ENCODE data around the gene PLCG2. TPM values are rescaled to one million over a fixed set of nuclear protein-coding genes. Genes with fewer than 3 reads are reported as not detected.

Gene PLCG2
- total and polyA plus RNA-seq, 12 donors: 2.4 to 18.2 (median 6.2) TPM

DNA sequence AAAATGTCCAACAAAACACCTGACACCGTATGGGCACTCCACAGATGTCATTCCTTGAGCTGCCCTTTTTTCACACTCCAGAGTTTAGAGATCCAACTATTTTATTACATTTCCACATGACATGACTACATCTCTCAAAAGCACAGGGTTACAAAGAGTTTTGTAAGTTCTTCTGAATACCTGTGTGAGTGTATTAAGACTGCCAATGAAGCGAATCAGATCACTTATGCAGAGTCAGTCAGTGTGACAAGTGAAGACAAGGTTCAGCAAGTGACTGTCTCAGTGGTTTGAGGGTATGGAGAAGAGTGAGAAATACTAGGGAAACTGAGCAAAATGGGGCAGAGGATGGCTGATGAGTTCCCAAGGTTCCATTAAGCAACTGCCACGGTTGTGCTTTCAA, 223.7 kb downstream of the PLCG2 start:
- peaks cover 0 to 26% (median 4%) of the 10 kb centered on the region in 9 donors for H3K4me1 ChIP-seq
- H3K27me3 ChIP-seq: no peaks in the 10 kb centered on the region
- DNase-seq (no peak), ATAC-seq (no peak)
- intact Hi-C loops (cut with DNase I): no loop called here
- 88 to 89% methylated on average over 3 of the region's 3 CpGs for WGBS, 2 donors
- no peak overlapping the region for H3K4me3 ChIP-seq
- peaks cover 0 to 4% (median 0%) of the 10 kb centered on the region in 11 donors for H3K9me3 ChIP-seq
- no peak overlapping the region for H3K27ac ChIP-seq
- TF ChIP-seq, protein P1, sequence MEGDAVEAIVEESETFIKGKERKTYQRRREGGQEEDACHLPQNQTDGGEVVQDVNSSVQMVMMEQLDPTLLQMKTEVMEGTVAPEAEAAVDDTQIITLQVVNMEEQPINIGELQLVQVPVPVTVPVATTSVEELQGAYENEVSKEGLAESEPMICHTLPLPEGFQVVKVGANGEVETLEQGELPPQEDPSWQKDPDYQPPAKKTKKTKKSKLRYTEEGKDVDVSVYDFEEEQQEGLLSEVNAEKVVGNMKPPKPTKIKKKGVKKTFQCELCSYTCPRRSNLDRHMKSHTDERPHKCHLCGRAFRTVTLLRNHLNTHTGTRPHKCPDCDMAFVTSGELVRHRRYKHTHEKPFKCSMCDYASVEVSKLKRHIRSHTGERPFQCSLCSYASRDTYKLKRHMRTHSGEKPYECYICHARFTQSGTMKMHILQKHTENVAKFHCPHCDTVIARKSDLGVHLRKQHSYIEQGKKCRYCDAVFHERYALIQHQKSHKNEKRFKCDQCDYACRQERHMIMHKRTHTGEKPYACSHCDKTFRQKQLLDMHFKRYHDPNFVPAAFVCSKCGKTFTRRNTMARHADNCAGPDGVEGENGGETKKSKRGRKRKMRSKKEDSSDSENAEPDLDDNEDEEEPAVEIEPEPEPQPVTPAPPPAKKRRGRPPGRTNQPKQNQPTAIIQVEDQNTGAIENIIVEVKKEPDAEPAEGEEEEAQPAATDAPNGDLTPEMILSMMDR (IDR thresholded peaks at IDR 0.05): no peak
- no peaks in the 10 kb centered on the region for H3K36me3 ChIP-seq

DNA sequence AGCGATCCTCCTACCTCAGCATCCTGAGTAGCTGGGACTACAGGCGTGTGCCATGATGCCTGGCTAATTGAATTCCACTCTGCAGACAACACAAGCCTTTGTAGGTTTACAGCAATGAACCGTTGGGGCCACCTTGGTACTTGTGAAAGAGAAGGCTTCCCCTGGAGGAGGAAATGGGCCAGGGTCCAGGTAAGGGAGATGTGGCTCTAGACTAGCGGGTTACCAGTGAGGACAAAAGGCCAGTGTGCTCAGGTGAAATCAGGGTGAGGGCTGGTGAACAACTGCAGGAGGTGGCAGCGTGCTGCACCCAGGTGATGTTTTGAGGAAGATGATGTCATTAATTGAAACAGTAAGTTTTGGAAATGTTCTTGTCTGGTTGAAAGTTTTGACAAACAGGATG, 225.5 kb downstream of the PLCG2 start:
- 66% methylated on average over 5 of the region's 5 CpGs for whole genome bisulfite sequencing, 2 donors
- no peak for DNase-seq
- peak overlapping the region in 3 of 10 donors; percentile 39 to 53 (median 49) for H3K27ac ChIP-seq
- TF ChIP-seq, protein P1 (IDR thresholded peaks at IDR 0.05): no peak
- peaks cover 0 to 20% (median 7%) of the 10 kb centered on the region in 11 donors for H3K9me3 ChIP-seq
- no peak overlapping the region for H3K4me3 ChIP-seq
- ATAC-seq: peak in 2 of 8 donors; percentile 8 to 24
- H3K36me3 ChIP-seq: no peaks in the 10 kb centered on the region
- H3K4me1 ChIP-seq: peaks cover 0 to 24% (median 4%) of the 10 kb centered on the region in 9 donors
- no peaks in the 10 kb centered on the region for H3K27me3 ChIP-seq
- intact Hi-C loops (cut with DNase I): no loop called here

- Histone ChIP-seq H3K4me1 (peaks cover 0 to 24% (median 4%) of the 10 kb centered on the region in 9 donors), H3K27me3 (peaks cover 0 to 6% (median 0%) of the 10 kb centered on the region in 7 donors), H3K4me3 (no peak overlapping the region), H3K36me3 (no peaks in the 10 kb centered on the region), H3K27ac (peak overlapping the region in 3 of 10 donors; percentile 5 to 53 (median 49)), H3K9me3 (peaks cover 0 to 23% (median 7%) of the 10 kb centered on the region in 11 donors)
- TF ChIP-seq, protein P1 (IDR thresholded peaks at IDR 0.05): no peak
- ATAC-seq (peak in 7 of 8 donors; percentile 51 to 85 (median 76)), DNase-seq (no peak)
- 43 to 56% methylated on average over 6 of the region's 6 CpGs for WGBS, 2 donors
- intact Hi-C loops (cut with DNase I): no loop called here
These were observed 226.1 kb downstream of the PLCG2 start for GRCh38 chr16:82005027-82005830.

GRCh38 chr16:82006036-82006435, 226.9 kb downstream of the PLCG2 start:
- ATAC-seq (no peak), DNase-seq (no peak)
- Histone ChIP-seq H3K36me3 (no peaks in the 10 kb centered on the region), H3K4me3 (no peak overlapping the region), H3K27me3 (peaks cover 0 to 14% (median 3%) of the 10 kb centered on the region in 7 donors), H3K9me3 (peaks cover 0 to 23% (median 7%) of the 10 kb centered on the region in 11 donors), H3K27ac (no peak overlapping the region), H3K4me1 (peaks cover 0 to 24% (median 4%) of the 10 kb centered on the region in 9 donors)
- WGBS, 2 donors: 93 to 95% methylated on average over 5 of the region's 5 CpGs
- intact Hi-C loops (cut with DNase I): no loop called here
- TF ChIP-seq, protein P1 (IDR thresholded peaks at IDR 0.05): no peak

All from heart right ventricle (tissue), 16 donors.